ENCODE data around the gene CYP2R1. TPM values are rescaled to one million over a fixed set of nuclear protein-coding genes. Genes with fewer than 3 reads are reported as not detected.

Gene CYP2R1
- total and polyA plus RNA-seq, 10 of the 15 experiments (the other 5 are each of a cell fraction or from before 2014, with no cell fraction given): 0.52 to 10.3 (median 6.3) TPM

DNA sequence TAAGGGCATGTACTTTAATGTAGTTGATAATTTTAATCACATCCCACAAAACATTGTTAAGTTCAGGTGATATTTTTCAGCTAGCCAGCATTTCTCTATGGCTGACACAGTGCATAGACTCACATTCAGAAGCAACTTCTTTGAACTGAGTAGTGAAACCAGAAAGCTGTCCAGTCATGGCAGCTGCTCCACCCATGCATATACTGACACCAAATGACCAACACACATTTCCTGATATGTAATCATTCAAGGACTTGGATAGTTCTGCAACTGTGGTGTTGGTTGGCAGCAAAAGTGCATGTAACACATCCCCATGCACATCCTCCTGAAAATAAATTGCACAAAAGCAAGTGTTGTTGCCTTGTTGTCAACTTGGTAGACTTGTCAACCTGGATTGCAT is 40.4 kb upstream of the CYP2R1 start:
- POLR2A ChIA-PET: no interaction called here
- Histone ChIP-seq H3K27me3 (replicated peaks in 1 of 2; ENCODE audit: control insufficient read depth in 2 of 2, insufficient read depth in 2 of 2, low read length in 1 of 2) (no peaks in the 10 kb centered on the region), H3K4me1 (ENCODE audit: control insufficient read depth, insufficient read depth, low read length) (no peaks in the 10 kb centered on the region), H3K27ac (ENCODE audit: control insufficient read depth, insufficient read depth) (no peak overlapping the region), H3K79me2 (ENCODE audit: control insufficient read depth, insufficient read depth, low read length) (no peaks in the 10 kb centered on the region), H3K36me3 (ENCODE audit: control insufficient read depth in 2 of 2, insufficient read depth in 2 of 2, low read length in 1 of 2) (no peaks in the 10 kb centered on the region), H3K9me3 (replicated peaks; ENCODE audit: control insufficient read depth, insufficient read depth, low read length) (no peaks in the 10 kb centered on the region), H4K20me1 (ENCODE audit: control insufficient read depth, insufficient read depth) (no peaks in the 10 kb centered on the region), H3K4me3 (no peak overlapping the region), H3K9ac (ENCODE audit: control insufficient read depth, insufficient read depth, low read length) (no peak overlapping the region), H3K4me2 (ENCODE audit: control insufficient read depth, insufficient read depth) (no peak overlapping the region), H2AFZ (ENCODE audit: control insufficient read depth, low read depth, low read length) (no peak overlapping the region)
- no peak for TF ChIP-seq HDAC6 (IDR thresholded peaks at IDR 0.05; ENCODE audit: unreplicated experiment)
- no peak for TF ChIP-seq E2F4 (IDR thresholded peaks at IDR 0.05; ENCODE audit: low read depth, low read length)
- TF ChIP-seq TARDBP (IDR thresholded peaks at IDR 0.05; ENCODE audit: borderline replicate concordance): no peak
- no peak for TF ChIP-seq FOXK2 (IDR thresholded peaks at IDR 0.05)
- TF ChIP-seq PAX5 (IDR thresholded peaks at IDR 0.05; ENCODE audit: borderline replicate concordance, low read depth, low read length): no peak
- TF ChIP-seq, protein P1, sequence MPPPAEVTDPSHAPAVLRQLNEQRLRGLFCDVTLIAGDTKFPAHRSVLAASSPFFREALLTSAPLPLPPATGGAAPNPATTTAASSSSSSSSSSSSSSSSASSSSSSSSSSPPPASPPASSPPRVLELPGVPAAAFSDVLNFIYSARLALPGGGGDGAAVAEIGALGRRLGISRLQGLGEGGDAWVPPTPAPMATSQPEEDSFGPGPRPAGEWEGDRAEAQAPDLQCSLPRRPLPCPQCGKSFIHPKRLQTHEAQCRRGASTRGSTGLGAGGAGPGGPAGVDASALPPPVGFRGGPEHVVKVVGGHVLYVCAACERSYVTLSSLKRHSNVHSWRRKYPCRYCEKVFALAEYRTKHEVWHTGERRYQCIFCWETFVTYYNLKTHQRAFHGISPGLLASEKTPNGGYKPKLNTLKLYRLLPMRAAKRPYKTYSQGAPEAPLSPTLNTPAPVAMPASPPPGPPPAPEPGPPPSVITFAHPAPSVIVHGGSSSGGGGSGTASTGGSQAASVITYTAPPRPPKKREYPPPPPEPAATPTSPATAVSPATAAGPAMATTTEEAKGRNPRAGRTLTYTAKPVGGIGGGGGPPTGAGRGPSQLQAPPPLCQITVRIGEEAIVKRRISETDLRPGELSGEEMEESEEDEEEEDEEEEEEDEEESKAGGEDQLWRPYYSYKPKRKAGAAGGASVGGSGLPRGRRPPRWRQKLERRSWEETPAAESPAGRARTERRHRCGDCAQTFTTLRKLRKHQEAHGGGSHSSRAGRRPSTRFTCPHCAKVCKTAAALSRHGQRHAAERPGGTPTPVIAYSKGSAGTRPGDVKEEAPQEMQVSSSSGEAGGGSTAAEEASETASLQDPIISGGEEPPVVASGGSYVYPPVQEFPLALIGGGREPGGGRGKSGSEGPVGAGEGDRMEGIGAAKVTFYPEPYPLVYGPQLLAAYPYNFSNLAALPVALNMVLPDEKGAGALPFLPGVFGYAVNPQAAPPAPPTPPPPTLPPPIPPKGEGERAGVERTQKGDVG (CRISPR knock-in tag; IDR thresholded peaks at IDR 0.05): no peak
- BruUV-seq (replicated peaks): no TSS peak
- intact Hi-C loops (cut with micrococcal nuclease; ENCODE audit: unreplicated experiment): no loop called here
- no peak for FAIRE-seq
- in situ Hi-C loops (cut with MboI): no loop called here
- DNase-seq (ENCODE audit: low read depth, low spot score): no peak
- ATAC-seq: no peak
- CTCF ChIA-PET: no interaction called here
- SMC1A ChIA-PET (ENCODE audit: uncharacterized antibody, unreplicated experiment): no interaction called here
- RAD21 ChIA-PET (ENCODE audit: unreplicated experiment): no interaction called here

All from GM12878 (cell line).